AG04449 (cell line): ENCODE data around the gene IYD.
"Not testable (repeated sequence)": the region's sequence is repeated elsewhere in the genome, so short reads cannot be mapped to it uniquely, and the experiment has no call there.

Source experiments
- CTCF ChIA-PET: fragments of 350-600 bp; formaldehyde crosslinking; extraction: SDS; loops from one replicate; lab custom pipeline; 2021; ENCODE audit warnings: antibody characterized with exemption; lab: Yijun Ruan, JAX
- POLR2A ChIA-PET: fragments of 400-600, 350-600 bp; formaldehyde crosslinking; extraction: SDS; loops from one replicate; lab custom pipeline; 2020; ENCODE audit warnings: antibody characterized with exemption, inconsistent platforms; lab: Yijun Ruan, JAX
- DNase-seq: peaks from one replicate; pipeline ENCODE4 v3.0.0-alpha.2; 2010; ENCODE audit warnings: low read depth, low spot score
- H3K4me3 ChIP-seq: 2 replicates; pipeline ENCODE4 v1.5.1; 2011; ENCODE audit warnings: low read depth, mild to moderate bottlenecking, control low read depth, low read length
- CTCF ChIP-seq: IDR thresholded peaks from one replicate; pipeline ENCODE4 v1.5.1; 2011; ENCODE audit warnings: mild to moderate bottlenecking, moderate library complexity, low read length, control low read depth, inconsistent platforms; ENCODE audit not compliant: insufficient read depth; ENCODE audit errors: missing control alignments

Gene IYD

GRCh38 chr6:150370112-150370511 lies 1.3 kb downstream of the IYD start:
- DNase-seq: no peak
- no peak overlapping the region for H3K4me3 ChIP-seq
- ChIA-PET CTCF (interaction anchor here (1.8 kb wide), 1 partner anchor 289 kb away, joined by 4 read pairs; no protein-coding TSS in a partner anchor), POLR2A (no interaction called here)
- no peak for TF ChIP-seq CTCF

GRCh38 chr6:150371356-150371755 lies 2.5 kb downstream of the IYD start:
- ChIA-PET POLR2A (interaction anchor here (0.8 kb wide), 1 partner anchor 142 kb away, joined by 3 read pairs; no protein-coding TSS in a partner anchor), CTCF (interaction anchor here (1.2 to 2.2 kb wide), 3 partner anchors 12 to 290 kb away, joined by 3 to 9 read pairs (median 4); no protein-coding TSS in a partner anchor)
- TF ChIP-seq CTCF: no peak
- no peak for DNase-seq
- H3K4me3 ChIP-seq: no peak overlapping the region

GRCh38 chr6:150372051-150372450 lies 3.2 kb downstream of the IYD start:
- no peak for DNase-seq
- POLR2A ChIA-PET: interaction anchor here (0.8 kb wide), 1 partner anchor 143 kb away, joined by 3 read pairs; no protein-coding TSS in a partner anchor
- no peak overlapping the region for H3K4me3 ChIP-seq
- no peak for TF ChIP-seq CTCF
- CTCF ChIA-PET: interaction anchor here (1.2 to 2.2 kb wide), 2 partner anchors 13 to 23 kb away, joined by 3 to 9 read pairs; no protein-coding TSS in a partner anchor

- POLR2A ChIA-PET: no interaction called here
- DNase-seq: no peak
- no peak for TF ChIP-seq CTCF
- CTCF ChIA-PET: interaction anchor here (1.6 to 4.6 kb wide), 2 partner anchors 22 to 293 kb away, joined by 11 to 24 read pairs; no protein-coding TSS in a partner anchor
- H3K4me3 ChIP-seq: no peak overlapping the region
Observed at GRCh38 chr6:150373260-150373701, 4.5 kb downstream of the IYD start.

- H3K4me3 ChIP-seq, POLR2A ChIA-PET, DNase-seq: not testable (repeated sequence)
- CTCF ChIA-PET: interaction anchor here (1.6 to 4.6 kb wide), 2 partner anchors 21 to 294 kb away, joined by 11 to 24 read pairs; no protein-coding TSS in a partner anchor
Observed at GRCh38 chr6:150374346-150374745, 5.5 kb downstream of the IYD start.

- ChIA-PET CTCF (interaction anchor here (0.6 to 4.6 kb wide), 3 partner anchors 18 to 297 kb away, joined by 4 to 24 read pairs (median 4); no protein-coding TSS in a partner anchor), POLR2A (no interaction called here)
- no peak for DNase-seq
- H3K4me3 ChIP-seq: no peak overlapping the region
- no peak for TF ChIP-seq CTCF
Observed at GRCh38 chr6:150377211-150377781, 8.5 kb downstream of the IYD start.

GRCh38 chr6:150380256-150380655 lies 11.4 kb downstream of the IYD start:
- ChIA-PET CTCF (interaction anchor here (1.6 kb wide), 1 partner anchor 15 kb away, joined by 14 read pairs; no protein-coding TSS in a partner anchor), POLR2A (no interaction called here)

More at GRCh38 chr6:150380256-150380655, 11.4 kb downstream of the IYD start:
- H3K4me3 ChIP-seq: no peak overlapping the region
- no peak for DNase-seq
- TF ChIP-seq CTCF: no peak
